K562 (cell line): ENCODE data around the gene DNAH9. TPM values are rescaled to one million over a fixed set of nuclear protein-coding genes. Genes with fewer than 3 reads are reported as not detected.

Source experiments
- C11orf30 ChIP-seq: fragments of 450-650 bp; IDR thresholded peaks from 2 replicates; pipeline ENCODE4 v1.6.1; 2016; ENCODE audit warnings: low read depth, mild to moderate bottlenecking
- CC2D1A ChIP-seq: fragments of 450-650 bp; IDR thresholded peaks from 2 replicates; pipeline ENCODE4 v1.6.1; 2017; ENCODE audit warnings: mild to moderate bottlenecking
- CHD7 ChIP-seq: fragments of 200-600 bp; sonication (generic); IDR thresholded peaks from one replicate; pipeline ENCODE4 v1.6.1; 2012; ENCODE audit warnings: mild to moderate bottlenecking, low read depth, low read length, inconsistent platforms
- MIER1 ChIP-seq: fragments of 450-650 bp; IDR thresholded peaks from 2 replicates; pipeline ENCODE4 v1.6.1; 2016; ENCODE audit warnings: antibody characterized with exemption, mild to moderate bottlenecking, low read depth
- REST ChIP-seq, 2 experiments: fragments of 450-650 bp; formaldehyde crosslinking in 1 of 2; IDR thresholded peaks; 2 replicates each; pipeline versions ENCODE4 v1.4.0 to v1.6.1; 2014 to 2020; ENCODE audit warnings: mild to moderate bottlenecking in 2 of 2, borderline replicate concordance in 1 of 2, low read depth in 1 of 2
- RFX1 ChIP-seq: fragments of 450-650 bp; IDR thresholded peaks from 2 replicates; pipeline ENCODE4 v1.6.1; 2016; ENCODE audit warnings: mild to moderate bottlenecking, moderate library complexity
- ZKSCAN8 ChIP-seq: fragments of 200-800 bp; sonication (Bioruptor generic); IDR thresholded peaks from 2 replicates; pipeline ENCODE4 v1.6.1; 2016; ENCODE audit warnings: missing genetic modification characterization, missing compliant biosample characterization
- polyA plus RNA-seq, 8 experiments: library from polyadenylated mRNA; depleted of rRNA in 4 of 8; stranded (reverse) in 5 of 8; unstranded in 3 of 8; fragments of >200 nt; fragmentation: Nextera tagmentation in 2 of 8; fragmentation: Illumina TruSeq in 1 of 8; extraction: Ambion mirVana in 2 of 8; extraction: Trizol in 1 of 8; gene quantifications; 2 replicates each; pipeline versions ENCODE4 v1.2.1 to v1.2.3, GENCODE V29; 2011 to 2014; ENCODE audit warnings: inconsistent platforms in 1 of 8, missing spikeins in 1 of 8
- total RNA-seq, 7 experiments: library from RNA; depleted of rRNA in 6 of 7; stranded (reverse); fragments of >200 nt in 6 of 7; fragmentation: Illumina TruSeq in 2 of 7; extraction: Trizol in 2 of 7; gene quantifications; 2 replicates each; pipeline versions ENCODE4 v1.2.1 to v1.2.3, GENCODE V29; 2011 to 2021; ENCODE audit warnings: low replicate concordance in 1 of 7

The DNAH9 gene
- total and polyA plus RNA-seq, 9 of the 15 experiments (the other 6 are each of a cell fraction or from before 2014, with no cell fraction given), result not detected

GRCh38 chr17:11690681-11691080 lies 92.4 kb downstream of the DNAH9 start (continued):
- no peak for TF ChIP-seq CHD7
- no peak for TF ChIP-seq C11orf30
- no peak for TF ChIP-seq ZKSCAN8 (CRISPR knock-in tag)
- no peak for TF ChIP-seq MIER1
- no peak for TF ChIP-seq RFX1
- no peak for TF ChIP-seq REST (IDR thresholded peaks at IDR 0.05; ENCODE audit: borderline replicate concordance)
- no peak for TF ChIP-seq REST (CRISPR knock-in tag; IDR thresholded peaks at IDR 0.05; ENCODE audit: low read depth)
- no peak for TF ChIP-seq CC2D1A
- TF ChIP-seq, all 486 proteins: peak for 0
